Heart left ventricle (tissue), 13 donors: Measurements from ENCODE around the gene ZNF672.

Experiments used
- POLR2A ChIP-seq, 2 donors: fragments of 450-650 bp; IDR thresholded peaks; one replicate each; pipeline ENCODE4 v1.6.1; 2017; ENCODE audit warnings: antibody characterized with exemption in 2 of 2, mild to moderate bottlenecking in 2 of 2, moderate library complexity in 2 of 2
- TF ChIP-seq, protein P1 (sequence below), 12 donors: fragments of 200-600 bp; sonication (generic) in 4 of 12; IDR thresholded peaks; one replicate each; pipeline versions ENCODE4 v1.5.0 to v1.8.0; 2018 to 2022; ENCODE audit warnings: antibody characterized with exemption in 12 of 12, mild to moderate bottlenecking in 5 of 12
- donor health status: ischemic (EF 13 %, LVEDD 7.1; RV severe dilation, severe dysfunction).
- donor health status: DM: no; HTN: yes; CAD: no.
- donor health status: DM: no; HTN: no; CAD: no.
- donor health status: ischemic (EF 25% LVEDD 6.9; RV normal size, moderate dysfunction).
- donor health status: ischemic (EF 25% LVEDD 5.7; RV mildly dilated, moderate dysfunction).
- donor health status: ischemic (EF 35%, LVEDD 5.7; RV mildly dilated, moderate dysfunction).
- donor health status: nonischemic (EF 11% LVEDD 7.7; RV severe dilation, severe dysfunction).
- donor health status: DM: yes; HTN: yes; CAD: no.
- donor health status: PGD.
- donor health status: ischemic (EF 29% LVEDD 5.4; RV normal size, mild dysfunction).
- donor health status: nonischemic (EF 23%, LVEDD 6.1; RV moderate dilation, normal function).

- TF ChIP-seq, protein P1, sequence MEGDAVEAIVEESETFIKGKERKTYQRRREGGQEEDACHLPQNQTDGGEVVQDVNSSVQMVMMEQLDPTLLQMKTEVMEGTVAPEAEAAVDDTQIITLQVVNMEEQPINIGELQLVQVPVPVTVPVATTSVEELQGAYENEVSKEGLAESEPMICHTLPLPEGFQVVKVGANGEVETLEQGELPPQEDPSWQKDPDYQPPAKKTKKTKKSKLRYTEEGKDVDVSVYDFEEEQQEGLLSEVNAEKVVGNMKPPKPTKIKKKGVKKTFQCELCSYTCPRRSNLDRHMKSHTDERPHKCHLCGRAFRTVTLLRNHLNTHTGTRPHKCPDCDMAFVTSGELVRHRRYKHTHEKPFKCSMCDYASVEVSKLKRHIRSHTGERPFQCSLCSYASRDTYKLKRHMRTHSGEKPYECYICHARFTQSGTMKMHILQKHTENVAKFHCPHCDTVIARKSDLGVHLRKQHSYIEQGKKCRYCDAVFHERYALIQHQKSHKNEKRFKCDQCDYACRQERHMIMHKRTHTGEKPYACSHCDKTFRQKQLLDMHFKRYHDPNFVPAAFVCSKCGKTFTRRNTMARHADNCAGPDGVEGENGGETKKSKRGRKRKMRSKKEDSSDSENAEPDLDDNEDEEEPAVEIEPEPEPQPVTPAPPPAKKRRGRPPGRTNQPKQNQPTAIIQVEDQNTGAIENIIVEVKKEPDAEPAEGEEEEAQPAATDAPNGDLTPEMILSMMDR (IDR thresholded peaks at IDR 0.05), result no peak
- no peak for TF ChIP-seq POLR2A (IDR thresholded peaks at IDR 0.05)
Observed at GRCh38 chr1:248820041-248820585, 17.9 kb upstream of the ZNF672 start.
